ENCODE results near the gene IQGAP1.

IQGAP1 gene

DNA sequence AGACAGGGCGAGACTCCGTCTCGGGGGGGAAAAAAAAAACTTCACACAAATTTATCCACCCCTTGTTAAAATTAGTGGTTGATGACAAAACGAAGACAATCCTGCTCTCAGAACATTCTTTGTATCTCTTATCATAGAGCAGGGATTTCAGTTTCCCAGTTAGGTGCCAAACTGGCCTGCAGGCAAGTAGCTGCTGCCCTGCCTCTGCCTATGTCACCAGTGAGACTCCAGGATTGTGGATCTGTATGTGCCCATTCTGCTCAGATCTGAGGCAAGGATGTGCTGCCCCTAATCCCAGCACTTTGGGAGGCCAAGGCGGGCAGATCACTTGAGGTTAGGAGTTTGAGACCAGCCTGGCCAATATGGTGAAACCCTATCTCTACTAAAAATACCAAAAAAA is 54.4 kb downstream of the IQGAP1 start:
- TF ChIP-seq, protein P1, sequence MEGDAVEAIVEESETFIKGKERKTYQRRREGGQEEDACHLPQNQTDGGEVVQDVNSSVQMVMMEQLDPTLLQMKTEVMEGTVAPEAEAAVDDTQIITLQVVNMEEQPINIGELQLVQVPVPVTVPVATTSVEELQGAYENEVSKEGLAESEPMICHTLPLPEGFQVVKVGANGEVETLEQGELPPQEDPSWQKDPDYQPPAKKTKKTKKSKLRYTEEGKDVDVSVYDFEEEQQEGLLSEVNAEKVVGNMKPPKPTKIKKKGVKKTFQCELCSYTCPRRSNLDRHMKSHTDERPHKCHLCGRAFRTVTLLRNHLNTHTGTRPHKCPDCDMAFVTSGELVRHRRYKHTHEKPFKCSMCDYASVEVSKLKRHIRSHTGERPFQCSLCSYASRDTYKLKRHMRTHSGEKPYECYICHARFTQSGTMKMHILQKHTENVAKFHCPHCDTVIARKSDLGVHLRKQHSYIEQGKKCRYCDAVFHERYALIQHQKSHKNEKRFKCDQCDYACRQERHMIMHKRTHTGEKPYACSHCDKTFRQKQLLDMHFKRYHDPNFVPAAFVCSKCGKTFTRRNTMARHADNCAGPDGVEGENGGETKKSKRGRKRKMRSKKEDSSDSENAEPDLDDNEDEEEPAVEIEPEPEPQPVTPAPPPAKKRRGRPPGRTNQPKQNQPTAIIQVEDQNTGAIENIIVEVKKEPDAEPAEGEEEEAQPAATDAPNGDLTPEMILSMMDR (IDR thresholded peaks at IDR 0.05): no peak
- H3K27ac ChIP-seq: no peak overlapping the region
- no peak overlapping the region for H3K4me3 ChIP-seq
- DNase-seq (ENCODE audit: low spot score): no peak

DNA sequence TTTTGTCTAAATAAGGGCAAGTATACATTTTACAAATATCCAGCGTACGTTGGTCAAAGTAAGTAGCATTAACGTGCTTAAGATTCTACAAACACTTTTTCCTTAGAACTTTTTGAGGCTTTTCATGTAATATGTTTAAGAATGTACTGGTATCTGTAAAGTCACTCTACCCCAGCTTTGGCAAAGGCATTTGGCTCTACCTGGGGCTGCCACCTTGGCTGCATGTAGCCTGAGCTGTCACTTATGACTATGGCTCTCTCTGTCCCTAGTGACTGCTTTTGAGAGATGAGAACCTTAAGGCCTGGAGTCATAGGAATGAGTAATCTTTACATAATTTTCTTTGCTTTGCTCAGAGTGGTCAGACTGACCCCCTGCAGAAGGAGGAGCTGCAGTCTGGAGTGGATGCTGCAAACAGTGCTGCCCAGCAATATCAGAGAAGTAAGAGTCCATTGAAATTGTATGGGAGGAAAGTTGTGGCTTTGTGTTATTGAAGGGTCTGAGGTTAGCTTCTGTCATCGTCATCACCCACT is 61.2 kb downstream of the IQGAP1 start:
- Histone ChIP-seq H3K27ac (no peak overlapping the region), H3K4me3 (no peak overlapping the region)
- DNase-seq (ENCODE audit: low spot score): no peak
- TF ChIP-seq, protein P1 (IDR thresholded peaks at IDR 0.05): no peak

DNA sequence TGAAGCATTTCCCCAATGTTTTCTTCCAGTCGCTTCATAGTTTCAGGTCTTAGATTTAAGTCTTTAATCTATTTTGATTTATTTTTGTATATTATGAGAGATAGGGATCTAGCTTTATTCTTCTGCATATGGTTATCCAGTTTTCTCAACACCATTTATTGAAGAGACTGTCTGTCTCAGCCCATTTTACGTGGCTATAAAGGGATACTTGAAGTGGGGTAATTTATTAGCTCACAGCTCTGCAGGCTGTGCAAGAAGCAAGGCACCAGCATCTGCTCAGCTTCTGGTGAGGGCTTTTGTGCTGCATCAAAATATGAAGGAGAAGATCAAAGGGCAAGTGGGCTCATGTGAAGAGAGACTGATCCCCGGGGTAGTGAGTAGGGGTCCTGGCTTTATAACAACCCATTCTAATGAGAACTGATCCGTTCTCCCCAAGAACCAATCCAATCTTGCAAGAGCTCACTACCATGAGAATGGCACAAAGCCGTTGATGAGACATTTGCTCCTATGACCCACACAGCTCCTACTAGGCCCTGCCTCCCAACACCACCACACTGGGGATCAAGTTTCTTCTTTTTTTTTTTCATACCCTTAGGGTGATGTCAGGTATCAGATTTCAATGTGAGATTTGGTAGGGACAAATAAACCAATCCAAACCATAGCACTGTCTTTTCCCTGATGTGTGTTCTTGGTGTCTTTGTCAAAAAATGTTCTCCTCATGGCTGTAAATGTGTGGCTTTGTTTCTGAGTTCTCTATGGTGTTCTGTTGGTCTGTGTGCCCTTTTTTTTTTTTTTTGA is 63.2 kb downstream of the IQGAP1 start:
- TF ChIP-seq, protein P1 (IDR thresholded peaks at IDR 0.05): no peak
- Histone ChIP-seq H3K27ac (no peak overlapping the region), H3K4me3 (no peak overlapping the region)
- DNase-seq (ENCODE audit: low spot score): no peak

DNA sequence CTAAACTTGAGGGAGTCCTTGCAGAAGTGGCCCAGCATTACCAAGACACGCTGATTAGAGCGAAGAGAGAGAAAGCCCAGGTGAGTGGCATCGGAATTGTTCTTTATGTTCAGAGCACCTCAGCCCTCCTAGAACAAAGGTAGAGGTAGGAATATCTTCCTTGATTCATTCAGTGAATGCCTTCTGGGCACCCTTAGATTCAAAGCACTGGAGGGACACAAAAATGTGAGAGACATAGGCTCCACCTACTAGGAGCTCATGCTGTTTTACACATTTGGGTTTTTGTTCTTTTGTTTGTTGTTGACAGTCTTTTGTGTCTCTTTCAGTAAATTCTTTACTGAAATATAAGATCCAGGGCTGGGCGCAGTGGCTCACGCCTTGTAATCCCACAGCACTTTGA is 68.2 kb downstream of the IQGAP1 start:
- H3K27ac ChIP-seq: no peak overlapping the region
- TF ChIP-seq, protein P1 (IDR thresholded peaks at IDR 0.05): no peak

DNA sequence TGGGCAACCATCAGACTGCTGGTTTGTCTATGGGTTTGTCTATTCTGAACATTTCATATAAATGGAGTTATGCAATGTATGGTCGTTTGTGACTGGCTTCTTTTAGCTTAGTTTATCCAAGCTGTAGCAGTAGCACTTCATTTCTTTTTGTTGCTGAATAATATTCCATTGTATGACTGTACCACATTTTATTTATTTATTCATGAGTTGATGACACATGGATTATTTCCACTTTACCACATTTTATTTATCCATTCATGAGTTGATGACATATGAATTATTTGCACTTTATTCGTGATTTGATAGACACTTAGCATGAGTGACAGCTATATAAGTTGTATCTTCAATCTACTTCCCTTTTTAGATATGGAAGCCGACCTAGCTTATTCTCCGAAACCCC is 70.0 kb downstream of the IQGAP1 start:
- no peak for DNase-seq (ENCODE audit: low spot score)
- Histone ChIP-seq H3K27ac (peak overlapping the region in 1 of 2 donors; percentile 67), H3K4me3 (no peak overlapping the region)
- TF ChIP-seq, protein P1 (IDR thresholded peaks at IDR 0.05): no peak

More for the DNA sequence above, 68.2 kb downstream of the IQGAP1 start:
- H3K4me3 ChIP-seq: no peak overlapping the region
- DNase-seq (ENCODE audit: low spot score): no peak

DNA sequence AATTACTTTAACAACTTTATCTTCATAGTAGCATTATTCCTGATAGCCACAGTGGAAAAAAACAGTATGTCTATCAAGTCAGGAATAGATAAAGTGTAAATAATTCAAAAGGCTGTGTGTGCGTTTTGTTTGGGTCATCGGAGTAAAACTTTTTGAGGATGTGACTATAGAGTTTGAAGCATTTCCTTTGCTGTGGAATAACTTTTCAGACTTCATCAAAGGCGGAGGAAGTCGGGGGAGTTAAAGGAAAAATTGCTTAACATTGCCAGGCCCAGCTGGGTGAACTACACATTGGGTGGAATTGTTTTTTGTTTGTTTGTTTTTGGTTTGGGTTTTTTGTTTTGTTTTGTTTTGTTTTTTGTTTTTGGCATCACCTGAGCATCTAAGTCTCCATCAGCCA is 71.3 kb downstream of the IQGAP1 start:
- no peak for DNase-seq (ENCODE audit: low spot score)
- TF ChIP-seq, protein P1 (IDR thresholded peaks at IDR 0.05): no peak
- peak overlapping the region; percentile 67 to 74 for H3K27ac ChIP-seq
- no peak overlapping the region for H3K4me3 ChIP-seq
